NK-92 treated with Interleukin-12 subunit alpha and Interleukin-12 subunit beta, amount 100 ng/mL, for 24 hours (cell line): Measurements from ENCODE around the gene EIF4E1B.

Source experiments
- DNase-seq: peaks from one replicate; lab custom pipeline; 2025; lab: John Stamatoyannopoulos, UW

Gene EIF4E1B

DNA sequence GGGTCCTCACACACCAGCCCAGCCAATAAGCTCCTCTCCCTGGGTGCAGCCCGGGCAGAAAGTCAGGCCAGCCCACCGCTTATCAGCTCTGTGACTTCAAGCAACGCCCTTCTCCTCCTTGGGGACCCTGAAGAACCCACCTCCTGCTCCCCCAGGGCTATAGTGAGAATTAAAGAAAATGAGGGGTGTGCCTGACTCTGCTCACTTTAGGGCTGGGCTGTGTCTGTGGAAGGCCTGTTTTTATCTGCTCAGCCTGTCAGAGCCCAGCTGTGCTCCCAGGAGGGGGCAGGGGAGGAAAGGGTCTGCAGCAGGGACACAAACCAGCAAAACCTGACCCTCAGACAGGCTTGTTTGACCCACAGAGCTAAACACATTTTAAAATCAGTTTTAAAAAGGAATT, 24.4 kb upstream of the EIF4E1B start:
- DNase-seq, result no peak

DNA sequence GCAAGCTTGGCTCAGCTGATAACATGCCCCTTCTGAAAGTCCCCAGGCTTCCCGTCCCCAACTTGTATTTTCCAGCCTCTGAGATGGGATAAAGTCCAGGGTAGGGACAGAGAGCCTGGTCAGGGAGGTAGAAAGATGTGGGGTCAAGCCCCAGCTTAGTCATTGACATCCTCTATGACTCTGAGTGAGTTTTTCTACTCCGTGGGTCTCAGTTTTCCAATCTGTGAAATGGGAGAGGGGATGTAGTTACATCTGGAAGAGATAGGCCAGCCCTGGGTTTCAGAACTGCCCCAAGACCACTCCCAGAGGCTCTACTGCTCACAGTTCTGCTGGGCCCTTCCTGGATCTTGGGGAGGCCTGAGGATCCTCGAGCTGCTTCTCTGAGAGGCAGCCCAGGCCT, 23.6 kb upstream of the EIF4E1B start:
- no peak for DNase-seq

DNA sequence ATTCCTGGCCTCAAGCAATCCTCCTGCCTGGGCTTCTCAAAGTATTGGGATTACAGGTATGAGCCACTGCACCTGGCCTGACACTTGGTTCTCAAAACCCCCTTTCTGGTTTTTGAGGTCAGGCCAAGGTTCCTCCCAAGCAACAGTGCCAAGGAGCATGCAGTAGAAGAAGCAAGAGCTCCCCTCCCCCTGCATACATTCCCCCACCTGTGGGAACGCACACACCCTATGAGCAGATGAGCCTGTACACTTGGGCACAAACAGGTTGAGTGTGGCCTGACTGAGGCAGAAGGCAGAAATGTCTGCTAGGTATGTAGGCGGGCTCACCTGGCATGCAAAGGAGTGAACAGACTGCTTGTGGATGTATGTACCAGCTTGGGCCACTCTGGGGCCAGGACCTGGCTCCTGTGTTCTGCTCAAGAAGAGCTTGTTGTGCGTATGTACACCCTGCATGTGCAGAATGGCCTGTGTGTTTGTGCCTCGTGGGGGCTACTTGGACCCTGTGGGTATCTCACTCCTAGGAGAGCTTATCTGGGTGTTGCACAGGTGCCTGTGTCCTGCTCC, 22.3 kb upstream of the EIF4E1B start:
- DNase-seq, result no peak

DNA sequence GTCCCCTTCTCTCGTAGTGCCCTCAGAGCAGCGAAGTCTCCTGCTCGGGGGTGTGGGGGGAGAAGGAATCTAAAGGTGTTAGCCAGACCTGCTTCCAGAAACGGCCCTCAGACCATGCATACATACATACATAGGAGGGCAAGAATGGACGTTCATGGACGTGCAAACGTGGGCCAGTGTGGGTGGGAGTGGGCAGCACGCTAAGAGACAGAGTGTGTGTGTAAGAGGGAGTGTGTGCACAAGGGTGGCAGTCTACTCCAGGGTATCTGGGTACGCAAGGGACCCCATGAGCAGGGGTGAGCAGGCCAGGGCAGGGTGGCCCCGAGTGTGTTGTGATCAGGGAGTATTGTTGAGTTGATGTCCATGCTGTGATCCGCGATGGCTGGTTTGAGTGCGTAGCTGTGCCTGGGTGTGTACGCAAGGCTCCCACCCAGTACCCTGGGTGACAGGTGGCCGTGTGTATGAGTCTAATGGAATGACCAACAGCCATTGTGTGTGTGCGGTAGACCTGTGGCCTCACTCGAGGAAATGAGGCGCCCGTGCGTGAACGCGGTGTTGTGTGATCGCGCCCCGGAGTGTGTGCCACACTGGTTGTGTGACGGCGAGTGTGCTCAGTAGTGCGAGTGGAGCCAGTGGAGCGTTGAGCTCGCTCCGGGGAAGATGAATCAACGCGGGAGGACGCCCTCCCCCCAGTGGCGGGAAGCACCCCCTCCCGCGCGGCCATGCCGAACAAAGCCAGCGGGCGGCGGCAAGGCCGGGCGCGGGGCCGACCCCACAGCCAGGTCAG, 21.3 kb upstream of the EIF4E1B start:
- DNase-seq, result no peak

DNA sequence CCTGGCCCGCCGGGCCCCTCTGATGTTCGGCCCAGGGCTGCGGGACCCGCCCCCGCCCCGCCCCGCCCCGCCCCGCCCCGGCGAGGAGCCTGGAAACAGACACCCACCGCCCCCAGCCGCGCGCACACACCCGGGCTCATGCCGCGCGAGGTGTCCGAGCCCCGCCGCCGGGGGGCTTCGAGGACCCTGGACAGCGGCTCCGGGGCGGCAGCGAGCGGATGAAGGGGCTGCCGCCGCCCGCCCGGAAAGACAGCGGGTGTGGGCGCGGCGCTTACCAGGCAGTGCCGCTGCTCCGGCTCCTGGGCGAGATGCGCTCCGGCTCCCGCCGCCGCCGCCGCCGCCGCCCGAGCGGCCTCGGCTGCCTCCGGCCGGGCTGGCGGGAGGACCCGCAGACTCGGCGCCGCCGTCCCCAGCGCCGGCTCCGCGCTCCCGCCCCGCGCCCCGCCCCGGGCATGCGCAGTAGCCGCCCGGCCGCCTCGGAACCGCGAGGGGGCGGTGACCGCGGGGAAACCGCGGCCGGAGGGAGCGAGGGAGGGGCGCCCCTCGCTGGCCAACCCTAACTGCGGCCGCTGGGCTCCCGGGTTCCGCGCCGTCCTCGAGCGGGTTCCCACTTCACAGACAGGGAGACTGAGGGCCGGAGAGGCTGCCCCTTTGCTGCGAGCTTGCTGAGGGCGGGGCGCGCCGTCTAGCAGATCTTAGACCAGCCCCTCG, 20.6 kb upstream of the EIF4E1B start, which contains the start of gene GPRIN1:
Gene GPRIN1, minus strand, starts transcription at position 433 of the 711 bp plus-strand sequence. CDS start 10,322 bp downstream, outside the sequence.
- peak; percentile 49 for DNase-seq

DNA sequence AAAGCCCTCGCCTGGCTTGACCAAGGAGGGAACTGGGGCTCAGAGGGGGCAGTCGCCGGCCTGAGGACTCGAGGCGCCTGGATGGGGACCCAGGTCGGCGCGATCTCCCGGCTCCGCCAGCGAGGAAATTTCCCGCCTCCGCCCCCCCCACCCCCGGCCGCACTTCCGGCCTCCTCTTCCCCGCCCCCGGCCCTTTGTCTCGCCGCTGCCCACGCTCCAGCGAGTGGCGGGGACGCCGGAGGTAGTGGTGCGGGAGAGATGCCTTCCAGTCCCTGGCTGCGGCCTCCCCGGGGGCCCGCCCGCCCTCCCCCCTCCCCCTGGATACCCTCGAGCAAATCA, 20.1 kb upstream of the EIF4E1B start:
- peak; percentile 40 for DNase-seq

DNA sequence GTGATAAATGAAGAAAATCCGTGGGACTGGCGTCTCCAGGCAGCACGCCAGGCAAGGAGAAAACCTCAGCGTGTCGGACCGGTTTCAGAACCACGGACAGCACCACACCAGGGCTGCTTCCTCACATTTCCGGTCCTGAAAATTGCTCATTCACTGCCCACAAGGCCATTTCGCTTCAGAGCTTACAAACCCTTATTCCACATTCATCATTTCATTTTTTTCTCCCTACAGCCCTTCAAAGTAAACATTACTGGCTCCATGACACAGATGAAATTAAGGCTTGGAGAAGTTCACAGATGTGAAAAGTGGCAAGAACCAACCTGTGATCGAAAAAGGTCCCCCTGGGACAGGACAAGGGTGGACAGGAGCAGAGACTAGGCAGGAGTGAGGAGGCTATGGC, 19.0 kb upstream of the EIF4E1B start:
- DNase-seq, result peak; percentile 9

DNA sequence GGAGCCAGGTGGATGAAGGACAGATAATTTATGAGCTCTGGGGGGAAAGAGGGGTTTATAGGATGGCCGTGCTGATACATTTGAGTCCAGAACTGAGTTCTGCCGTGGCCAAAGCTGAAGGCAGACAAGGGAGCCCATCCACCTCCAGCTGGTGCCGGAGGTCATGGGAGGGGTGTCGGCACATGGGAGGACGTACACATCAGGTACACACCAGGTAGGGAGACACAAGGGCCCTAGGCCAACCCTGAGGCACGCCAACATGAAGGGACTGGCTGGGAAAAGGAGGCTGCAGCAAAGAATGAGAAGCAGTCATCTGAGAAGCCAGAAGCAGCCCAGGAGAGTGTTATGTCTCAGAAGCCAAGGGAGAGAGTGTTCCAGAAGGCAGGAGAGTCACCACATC, 18.5 kb upstream of the EIF4E1B start:
- DNase-seq, result no peak

DNA sequence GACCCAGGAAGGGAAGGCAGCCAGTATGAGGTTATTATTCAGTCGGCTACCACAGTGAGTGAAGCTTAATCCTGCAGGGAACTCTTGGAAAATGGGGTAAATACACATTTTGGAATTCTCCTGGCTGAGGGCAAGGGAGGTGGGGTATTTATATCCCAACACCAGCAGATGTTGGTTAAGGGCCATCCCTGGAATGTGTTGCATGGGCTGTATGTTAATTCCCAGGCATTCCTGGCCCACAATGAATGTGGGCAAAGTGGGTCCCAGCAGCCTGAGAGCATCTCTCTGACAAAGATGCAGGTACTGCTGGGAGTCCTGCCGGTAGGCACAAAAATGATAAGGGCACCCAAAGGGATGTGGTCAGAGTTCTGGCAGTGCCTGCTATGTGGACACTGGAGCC, 17.6 kb upstream of the EIF4E1B start:
- no peak for DNase-seq

DNA sequence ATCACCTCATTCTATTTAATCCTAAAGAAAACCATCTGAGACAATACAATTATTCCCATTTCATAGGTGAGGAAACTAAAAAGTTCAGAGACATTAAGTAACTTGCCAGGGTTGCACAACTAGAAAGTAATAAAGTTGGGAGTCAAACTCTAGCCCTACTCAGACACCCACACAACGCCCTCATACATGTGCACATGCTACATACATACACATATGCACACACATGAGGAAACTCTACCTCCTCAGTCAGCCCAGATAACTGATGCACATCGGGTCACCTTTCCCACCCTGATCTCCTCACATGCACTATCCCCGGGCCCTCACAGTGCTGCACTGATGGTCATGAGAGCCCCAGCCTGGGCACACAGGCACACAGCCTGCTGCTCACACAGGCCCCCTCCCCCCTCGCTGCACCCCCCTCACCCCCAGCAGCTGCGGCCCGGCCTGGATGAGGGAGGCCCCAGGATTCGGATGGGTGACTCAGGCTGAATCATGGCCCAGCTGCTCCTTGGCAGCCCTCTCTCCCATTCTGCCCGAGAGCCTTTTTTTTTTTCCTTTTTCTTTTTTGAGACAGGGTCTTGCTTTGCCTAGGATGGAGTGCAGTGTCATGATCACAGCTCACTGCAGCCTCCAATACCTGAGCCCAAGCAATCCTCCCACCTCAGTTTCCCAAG, 15.5 kb upstream of the EIF4E1B start:
- no peak for DNase-seq

DNA sequence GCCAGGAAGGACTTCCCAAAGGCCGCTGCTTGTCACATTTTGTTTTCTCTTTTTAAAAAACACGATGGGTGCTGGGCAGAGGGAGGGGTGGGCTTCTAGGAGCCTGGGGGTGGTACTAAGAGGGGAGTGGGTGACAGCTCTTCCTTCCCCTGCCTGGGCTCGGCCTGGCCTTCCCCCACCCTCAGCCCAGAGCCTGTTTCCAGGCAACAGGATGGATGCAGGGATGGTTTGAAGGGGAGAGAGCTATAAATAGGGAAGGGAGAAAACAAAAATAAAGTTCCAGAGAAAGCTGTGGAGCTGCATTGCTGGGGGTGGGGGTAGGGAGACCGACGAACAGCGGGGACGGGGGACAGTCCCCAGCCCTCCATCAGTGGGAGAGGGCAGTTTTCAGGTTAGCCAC, 14.0 kb upstream of the EIF4E1B start:
- no peak for DNase-seq

DNA sequence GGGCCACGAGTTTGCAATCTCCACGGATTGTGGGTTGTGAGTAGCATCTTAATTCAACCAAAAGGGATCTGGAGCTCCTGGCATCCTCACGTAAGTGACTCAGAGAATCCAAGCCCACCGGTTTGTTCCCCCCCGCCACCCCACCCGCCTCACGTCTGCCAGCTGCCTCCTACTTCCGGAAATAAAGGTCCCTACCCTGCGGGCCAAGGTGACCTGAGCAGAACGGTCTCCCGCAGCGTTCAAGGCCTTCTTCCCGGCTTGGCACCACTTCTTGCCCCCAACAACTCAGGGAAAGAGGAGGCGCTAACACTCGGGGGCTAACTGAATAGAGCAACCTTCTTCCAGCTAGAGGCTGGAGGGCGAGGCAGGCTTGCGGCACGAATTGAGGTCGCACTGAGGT, 11.7 kb upstream of the EIF4E1B start:
- no peak for DNase-seq

DNA sequence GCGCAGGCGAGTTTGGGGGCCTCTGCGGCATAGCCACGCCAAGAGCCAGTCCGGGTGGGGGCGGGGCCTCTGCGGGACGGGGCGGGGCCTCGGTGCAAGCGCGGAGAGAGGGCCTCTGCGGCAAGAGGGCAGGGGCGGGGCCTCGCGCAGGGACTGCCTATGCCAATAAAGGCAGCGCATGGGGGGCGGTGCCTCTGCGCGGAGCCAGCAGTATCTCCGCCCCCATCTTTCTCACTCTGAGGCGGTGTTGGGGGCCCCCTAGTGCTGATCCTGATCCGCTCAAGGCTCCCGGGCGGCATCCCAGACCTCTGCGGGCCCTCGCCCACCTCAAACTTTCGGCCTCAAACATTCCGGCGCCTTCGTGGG, 11.3 kb upstream of the EIF4E1B start:
- DNase-seq, result no peak

DNA sequence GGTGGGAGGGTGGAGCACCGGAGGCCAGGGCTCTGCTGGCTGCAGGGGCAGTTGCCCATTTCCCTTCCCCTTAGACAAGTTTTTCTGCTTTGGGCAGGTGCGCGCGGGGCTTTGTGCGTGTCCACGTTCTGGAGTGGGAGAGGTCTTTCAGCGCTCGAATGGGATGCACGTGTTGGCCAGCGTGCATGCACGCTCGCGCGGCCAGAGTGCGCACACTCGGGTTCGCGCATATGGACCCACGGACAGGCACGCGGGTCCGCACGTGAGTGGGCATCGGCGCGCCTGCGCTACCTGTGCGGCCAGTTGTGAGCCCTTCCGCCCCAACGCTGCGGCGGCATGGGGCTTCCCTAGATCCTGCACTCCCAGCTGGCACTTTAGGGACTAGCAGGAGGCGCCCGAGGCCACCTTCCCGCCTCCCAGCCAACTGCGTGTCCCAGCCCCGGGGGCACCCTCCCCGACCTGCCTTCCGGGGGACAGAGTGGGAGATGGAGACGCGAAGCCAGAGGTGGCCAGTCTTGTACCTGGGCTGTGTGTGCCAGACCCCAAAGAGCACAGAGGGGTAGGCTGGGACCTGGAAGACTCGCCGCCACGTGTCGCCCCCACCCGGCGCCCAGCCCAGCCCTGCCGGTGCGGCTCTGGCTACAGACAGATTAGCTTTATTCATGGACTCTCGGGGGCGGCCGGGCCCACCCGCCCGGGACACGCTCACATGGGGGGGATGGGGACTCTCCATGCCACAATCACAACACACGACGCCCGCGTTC, 10.7 kb upstream of the EIF4E1B start:
- no peak for DNase-seq

DNA sequence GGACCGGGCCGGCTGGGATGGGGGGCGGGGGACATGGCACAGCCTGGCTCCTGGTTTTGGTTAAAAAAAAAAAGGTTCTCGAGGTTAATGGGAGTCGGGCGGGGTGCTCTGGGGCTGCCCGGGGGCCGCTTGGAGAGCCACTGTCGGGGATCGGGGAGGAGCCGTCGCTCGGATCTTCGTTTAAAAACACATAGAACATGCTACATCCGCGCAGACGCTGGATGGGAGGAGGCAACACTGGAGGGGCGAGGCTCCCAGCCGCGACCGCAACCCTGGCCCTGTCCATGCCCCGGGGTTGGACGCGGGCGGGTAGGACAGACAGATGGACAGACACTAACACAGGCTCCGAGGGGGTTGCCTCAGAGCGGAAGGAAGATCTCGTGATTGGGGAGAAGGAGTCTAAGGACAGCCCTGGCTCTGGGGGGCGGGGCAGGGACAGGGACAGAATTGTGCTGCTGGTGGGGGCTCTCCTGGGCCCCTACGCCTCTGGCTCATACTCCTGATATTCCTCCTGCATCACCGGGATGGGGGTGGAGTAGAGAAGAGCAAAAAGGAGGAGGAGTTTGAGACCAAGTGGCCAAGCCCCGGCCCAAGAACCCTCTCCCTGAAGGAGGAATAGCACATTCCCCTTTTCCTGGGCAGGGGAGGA, 10.0 kb upstream of the EIF4E1B start:
- DNase-seq, result no peak

DNA sequence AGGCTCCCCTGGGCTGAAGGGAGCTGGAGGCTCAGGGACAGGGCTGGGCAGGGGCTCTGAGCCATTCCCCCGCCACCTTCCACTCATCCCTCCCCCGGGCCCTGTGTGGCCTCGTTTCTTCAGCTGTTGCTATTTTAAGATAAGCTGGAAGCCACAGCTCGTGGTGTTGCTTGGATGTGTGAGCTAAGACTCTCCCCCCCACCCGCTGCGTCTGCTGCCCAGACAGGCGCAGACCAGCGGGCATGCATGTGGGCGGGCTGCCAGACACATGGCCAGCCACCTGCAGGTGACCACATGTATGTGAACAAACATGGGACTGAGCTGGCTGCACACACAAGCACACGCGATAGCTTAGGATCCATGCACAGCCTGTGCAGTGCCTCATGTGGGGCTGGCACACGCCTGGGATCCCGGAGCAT, 8.8 kb upstream of the EIF4E1B start:
- DNase-seq, result no peak

DNA sequence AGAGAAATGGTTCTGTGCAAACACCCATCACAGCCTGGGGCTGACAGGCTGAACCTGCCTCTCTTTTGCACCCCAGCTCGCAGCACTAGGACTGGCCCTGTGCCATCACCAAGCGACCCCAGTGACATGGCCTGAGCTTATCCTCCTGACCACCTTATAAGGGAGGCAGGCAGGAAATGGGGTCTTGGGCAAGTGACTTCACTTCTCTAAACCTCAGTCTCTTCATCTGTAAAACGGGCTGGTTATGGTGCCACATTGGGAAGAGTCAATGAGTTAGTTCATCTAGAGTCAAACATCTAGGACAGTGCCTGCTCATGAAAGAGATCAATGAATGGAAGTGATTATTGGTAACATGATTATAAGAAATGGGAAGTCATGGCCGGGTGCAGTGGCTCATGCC, 6.3 kb upstream of the EIF4E1B start:
- DNase-seq, result no peak

DNA sequence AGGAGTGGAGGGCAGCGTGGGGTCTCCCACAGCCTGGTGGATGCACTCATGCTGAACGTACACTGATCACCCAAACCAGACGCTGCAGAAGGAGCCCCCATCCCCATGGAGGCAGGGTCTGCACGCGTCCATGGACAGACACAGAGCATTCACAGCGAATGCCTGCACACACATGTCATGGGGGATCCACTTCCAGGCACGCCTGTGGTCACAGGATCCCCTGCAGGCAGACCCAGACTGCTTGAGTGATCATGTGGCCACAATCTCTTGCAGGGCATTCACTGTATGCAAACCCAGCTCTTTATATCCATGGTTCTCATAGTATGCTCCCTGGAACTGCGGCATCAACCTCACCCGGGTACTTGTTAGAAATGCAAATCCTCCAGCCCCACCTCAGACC, 5.5 kb upstream of the EIF4E1B start:
- no peak for DNase-seq

DNA sequence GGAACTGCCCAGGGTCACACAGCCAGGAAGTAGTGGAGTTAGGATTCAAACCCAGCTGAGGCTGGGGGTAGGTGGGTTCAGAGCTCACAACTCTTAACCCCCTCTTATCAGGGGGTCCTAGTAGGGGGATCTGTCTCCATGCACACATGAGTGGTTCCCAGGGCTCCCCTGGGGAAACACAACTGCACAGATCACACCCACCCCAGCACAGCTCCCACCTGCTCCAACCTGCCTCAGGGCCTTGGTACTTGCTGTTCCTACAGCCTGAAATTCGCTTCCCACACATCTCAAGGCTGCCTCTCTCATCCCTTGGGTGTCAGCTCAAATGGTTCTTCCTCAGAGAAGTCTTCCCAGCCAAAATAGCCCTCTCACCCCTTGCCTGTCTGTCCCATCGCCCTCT, 5.0 kb upstream of the EIF4E1B start:
- DNase-seq, result no peak

DNA sequence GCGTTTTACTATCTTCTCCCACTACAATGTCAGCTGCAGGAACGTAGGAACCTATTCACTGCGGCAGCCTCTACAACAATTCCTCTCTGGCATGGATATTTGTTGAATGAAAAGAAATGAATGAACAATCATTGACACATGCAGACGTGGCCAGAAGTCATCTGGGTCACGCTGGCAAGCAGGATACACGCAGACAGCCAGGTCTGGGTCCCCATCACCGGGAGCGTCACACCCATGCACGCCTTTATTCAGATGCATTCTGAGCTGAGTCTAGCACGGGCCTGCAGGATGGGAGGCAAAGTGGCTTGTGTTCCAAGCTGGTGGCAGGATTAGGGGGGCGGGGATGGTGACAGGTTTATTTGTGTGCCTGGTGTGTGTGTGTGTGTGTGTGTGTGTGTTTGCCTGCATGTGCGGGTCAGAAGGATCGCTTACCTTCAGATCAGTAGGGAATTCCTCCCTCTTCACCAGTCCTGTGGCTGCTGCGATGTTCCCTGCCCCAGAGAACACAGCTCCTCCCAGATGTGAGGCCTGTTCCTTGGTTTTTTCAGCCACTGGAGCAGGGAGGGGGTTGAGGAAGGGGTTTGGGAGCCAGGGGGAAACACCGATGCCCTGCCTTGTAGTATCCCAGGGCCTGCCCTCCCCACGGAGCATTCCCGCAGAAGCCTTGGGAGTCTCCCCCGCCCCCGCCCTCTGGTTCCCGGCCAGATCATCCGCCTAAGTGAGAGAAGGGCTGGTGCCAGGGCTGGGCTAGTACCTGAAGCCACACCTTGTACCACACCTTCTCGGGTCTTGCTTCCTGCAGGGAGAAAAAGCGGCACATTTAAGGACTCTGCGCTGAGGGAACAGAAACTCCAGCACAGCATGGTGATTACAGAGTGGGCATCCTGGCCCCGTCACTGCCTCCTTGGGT, 4.3 kb upstream of the EIF4E1B start:
- no peak for DNase-seq

DNA sequence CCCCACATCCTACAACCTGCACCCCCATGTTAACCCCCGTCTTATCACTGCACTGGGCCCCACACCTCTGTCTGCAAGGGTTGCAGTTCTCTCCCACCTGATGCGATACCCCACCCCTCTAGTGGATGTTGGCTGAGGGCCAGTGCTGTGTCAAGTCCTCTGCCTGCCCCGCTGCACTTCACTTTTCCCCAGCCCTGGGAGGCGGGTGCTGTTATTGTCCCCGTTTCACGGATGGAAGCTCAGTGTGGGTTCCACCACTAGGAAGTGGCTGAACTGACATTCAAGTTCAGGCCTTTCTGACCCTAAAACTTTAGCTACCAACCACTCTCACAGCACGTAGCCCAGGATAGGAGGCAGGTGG, 3.6 kb upstream of the EIF4E1B start:
- no peak for DNase-seq
